GM23338 (cell line): ENCODE results near the gene CDC26. TPM values are rescaled to one million over a fixed set of nuclear protein-coding genes. Genes with fewer than 3 reads are reported as not detected.

Experiments used
- ATAC-seq: fragments of 200-7000 bp; cut with Tn5 transposase; 3 replicates; pipeline ENCODE4 v1.9.1; 2020
- DNase-seq: peaks from one replicate; pipeline ENCODE4 v3.0.0-alpha.2; 2015; ENCODE audit warnings: low spot score
- H2AFZ ChIP-seq: fragments of 200-600 bp; sonication (generic); 2 replicates; pipeline ENCODE4 v1.8.0; 2016; ENCODE audit warnings: antibody characterized with exemption, mild to moderate bottlenecking, moderate library complexity
- H3F3A ChIP-seq: fragments of 200-600 bp; sonication (generic); replicated peaks from 2 replicates; pipeline ENCODE4 v1.8.0; 2017; ENCODE audit warnings: antibody characterized with exemption, mixed run types, low read depth
- H3K27ac ChIP-seq: fragments of 200-600 bp; sonication (generic); 2 replicates; pipeline ENCODE4 v1.6.1; 2016; ENCODE audit warnings: low read depth
- H3K27me3 ChIP-seq: fragments of 200-600 bp; sonication (generic); 2 replicates; pipeline ENCODE4 v1.8.0; 2016; ENCODE audit warnings: mild to moderate bottlenecking, mixed run types, moderate library complexity; ENCODE audit not compliant: insufficient read depth
- H3K36me3 ChIP-seq: fragments of 200-600 bp; sonication (generic); 2 replicates; pipeline ENCODE4 v1.8.0; 2016; ENCODE audit warnings: mild to moderate bottlenecking; ENCODE audit not compliant: insufficient read depth
- H3K4me1 ChIP-seq: fragments of 200-600 bp; sonication (generic); 2 replicates; pipeline ENCODE4 v1.8.0; 2016; ENCODE audit warnings: mild to moderate bottlenecking, moderate library complexity; ENCODE audit not compliant: insufficient read depth
- H3K4me2 ChIP-seq: fragments of 200-600 bp; sonication (generic); 2 replicates; pipeline ENCODE4 v1.7.1; 2017; ENCODE audit warnings: mixed run types
- H3K4me3 ChIP-seq: fragments of 200-600 bp; sonication (generic); 2 replicates; pipeline ENCODE4 v1.6.1; 2016; ENCODE audit warnings: mixed run types
- H3K79me2 ChIP-seq: fragments of 200-600 bp; sonication (generic); replicated peaks from 2 replicates; pipeline ENCODE4 v1.8.0; 2017; ENCODE audit warnings: mild to moderate bottlenecking; ENCODE audit not compliant: insufficient read depth
- H3K9me2 ChIP-seq: fragments of 200-600 bp; sonication (generic); 2 replicates; pipeline ENCODE4 v1.8.0; 2017; ENCODE audit not compliant: insufficient read depth
- H4K20me1 ChIP-seq: fragments of 200-600 bp; sonication (generic); replicated peaks from 2 replicates; pipeline ENCODE4 v1.8.0; 2017; ENCODE audit warnings: mild to moderate bottlenecking; ENCODE audit not compliant: insufficient read depth
- H3K27ac Mint-ChIP-seq: 2 replicates; pipeline ENCODE4 v1.8.0; 2020; ENCODE audit warnings: inconsistent platforms, mild to moderate bottlenecking, moderate library complexity, mixed read lengths
- H3K27me3 Mint-ChIP-seq: 3 replicates; pipeline ENCODE4 v1.8.0; 2022; ENCODE audit warnings: low read depth, mild to moderate bottlenecking, moderate library complexity, mixed read lengths, inconsistent platforms; ENCODE audit not compliant: insufficient read depth, poor library complexity
- H3K36me3 Mint-ChIP-seq: 3 replicates; pipeline ENCODE4 v1.8.0; 2021; ENCODE audit warnings: low read depth, mild to moderate bottlenecking, inconsistent platforms, moderate library complexity, mixed read lengths
- H3K4me1 Mint-ChIP-seq: 3 replicates; pipeline ENCODE4 v1.8.0; 2020; ENCODE audit warnings: mild to moderate bottlenecking, inconsistent platforms, mixed read lengths
- H3K4me3 Mint-ChIP-seq: 3 replicates; pipeline ENCODE4 v1.8.0; 2021; ENCODE audit warnings: moderate library complexity, mild to moderate bottlenecking, inconsistent platforms, mixed read lengths
- H3K9me3 Mint-ChIP-seq: 3 replicates; pipeline ENCODE4 v1.8.0; 2020; ENCODE audit warnings: moderate library complexity, mild to moderate bottlenecking, inconsistent platforms, mixed read lengths
- ZNF331 ChIP-seq: fragments of 250-450 bp; sonication (Bioruptor Pico); IDR thresholded peaks from 2 replicates; pipeline ENCODE4 v1.5.0; 2020; ENCODE audit warnings: low read depth, mild to moderate bottlenecking, moderate library complexity
- polyA plus RNA-seq: library from polyadenylated mRNA; unstranded; fragments of >200 nt; fragmentation: Nextera tagmentation; extraction: Ambion mirVana; gene quantifications from 2 replicates; pipeline ENCODE4 v1.2.1, GENCODE V29; 2016
- total RNA-seq: library from RNA; depleted of rRNA; stranded (reverse); fragments of >200 nt; shearing (Covaris generic); gene quantifications from 2 replicates; pipeline ENCODE4 v1.2.3, GENCODE V29; 2014
- TF ChIP-seq, protein P1 (sequence below): fragments of 250-450 bp; sonication (Bioruptor Pico); IDR thresholded peaks from 2 replicates; pipeline ENCODE4 v1.5.0; 2020; ENCODE audit warnings: mild to moderate bottlenecking, moderate library complexity
- TF ChIP-seq, protein P2 (sequence below): IDR thresholded peaks from 2 replicates; pipeline ENCODE4 v1.6.1; 2016; ENCODE audit warnings: antibody characterized with exemption
- TF ChIP-seq, protein P3 (sequence below): IDR thresholded peaks from one replicate; pipeline ENCODE4 v1.6.1; 2018; ENCODE audit warnings: antibody characterized with exemption; ENCODE audit not compliant: unreplicated experiment
- TF ChIP-seq, protein P4 (sequence below), 2 experiments: fragments of 200-600 bp in 1 of 2; sonication (generic) in 1 of 2; conservative IDR thresholded peaks; 2 replicates each; pipeline versions ENCODE4 v1.5.1 to v1.6.1; 2016 to 2017; ENCODE audit warnings: antibody characterized with exemption in 2 of 2, low read depth in 2 of 2, mild to moderate bottlenecking in 2 of 2, moderate library complexity in 1 of 2

CDC26 gene
- total and polyA plus RNA-seq, 2 experiments from 2014 or later = 34.9 to 112 TPM

DNA sequence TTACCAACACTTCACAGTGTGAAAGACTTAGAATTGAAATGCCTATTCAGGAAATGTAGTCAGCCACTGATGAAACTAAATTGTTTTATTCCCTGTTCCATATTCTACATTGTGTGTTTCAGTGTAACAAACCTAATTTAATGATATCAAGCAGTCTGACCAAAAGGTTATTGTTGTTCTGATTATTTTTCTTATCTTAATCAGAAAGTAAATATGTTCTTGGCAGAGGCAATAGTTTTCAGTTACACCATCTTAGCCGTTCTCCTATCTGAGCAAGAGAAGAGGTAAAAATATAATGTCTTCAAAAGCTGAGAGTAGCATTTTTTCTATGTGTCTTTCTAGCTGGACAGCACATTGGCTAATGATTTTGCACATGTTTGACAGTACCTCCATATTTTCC lies 17.1 kb downstream of the CDC26 start:
- no peaks in the 10 kb centered on the region for H3K9me2 ChIP-seq
- ATAC-seq (no peak), DNase-seq (no peak)
- no peak overlapping the region for H2AFZ ChIP-seq
- Mint-ChIP-seq H3K27ac (no peak overlapping the region), H3K4me3 (no peak overlapping the region), H3K36me3 (peaks cover 20% of the 10 kb centered on the region), H3K27me3 (no peaks in the 10 kb centered on the region), H3K9me3 (no peaks in the 10 kb centered on the region), H3K4me1 (no peaks in the 10 kb centered on the region)
- H3K4me3 ChIP-seq = no peak overlapping the region
- H3K79me2 ChIP-seq = no peaks in the 10 kb centered on the region
- H3F3A ChIP-seq = no peaks in the 10 kb centered on the region
- H3K36me3 ChIP-seq = peaks cover 13% of the 10 kb centered on the region
- no peak for TF ChIP-seq ZNF331
- TF ChIP-seq, protein P1, sequence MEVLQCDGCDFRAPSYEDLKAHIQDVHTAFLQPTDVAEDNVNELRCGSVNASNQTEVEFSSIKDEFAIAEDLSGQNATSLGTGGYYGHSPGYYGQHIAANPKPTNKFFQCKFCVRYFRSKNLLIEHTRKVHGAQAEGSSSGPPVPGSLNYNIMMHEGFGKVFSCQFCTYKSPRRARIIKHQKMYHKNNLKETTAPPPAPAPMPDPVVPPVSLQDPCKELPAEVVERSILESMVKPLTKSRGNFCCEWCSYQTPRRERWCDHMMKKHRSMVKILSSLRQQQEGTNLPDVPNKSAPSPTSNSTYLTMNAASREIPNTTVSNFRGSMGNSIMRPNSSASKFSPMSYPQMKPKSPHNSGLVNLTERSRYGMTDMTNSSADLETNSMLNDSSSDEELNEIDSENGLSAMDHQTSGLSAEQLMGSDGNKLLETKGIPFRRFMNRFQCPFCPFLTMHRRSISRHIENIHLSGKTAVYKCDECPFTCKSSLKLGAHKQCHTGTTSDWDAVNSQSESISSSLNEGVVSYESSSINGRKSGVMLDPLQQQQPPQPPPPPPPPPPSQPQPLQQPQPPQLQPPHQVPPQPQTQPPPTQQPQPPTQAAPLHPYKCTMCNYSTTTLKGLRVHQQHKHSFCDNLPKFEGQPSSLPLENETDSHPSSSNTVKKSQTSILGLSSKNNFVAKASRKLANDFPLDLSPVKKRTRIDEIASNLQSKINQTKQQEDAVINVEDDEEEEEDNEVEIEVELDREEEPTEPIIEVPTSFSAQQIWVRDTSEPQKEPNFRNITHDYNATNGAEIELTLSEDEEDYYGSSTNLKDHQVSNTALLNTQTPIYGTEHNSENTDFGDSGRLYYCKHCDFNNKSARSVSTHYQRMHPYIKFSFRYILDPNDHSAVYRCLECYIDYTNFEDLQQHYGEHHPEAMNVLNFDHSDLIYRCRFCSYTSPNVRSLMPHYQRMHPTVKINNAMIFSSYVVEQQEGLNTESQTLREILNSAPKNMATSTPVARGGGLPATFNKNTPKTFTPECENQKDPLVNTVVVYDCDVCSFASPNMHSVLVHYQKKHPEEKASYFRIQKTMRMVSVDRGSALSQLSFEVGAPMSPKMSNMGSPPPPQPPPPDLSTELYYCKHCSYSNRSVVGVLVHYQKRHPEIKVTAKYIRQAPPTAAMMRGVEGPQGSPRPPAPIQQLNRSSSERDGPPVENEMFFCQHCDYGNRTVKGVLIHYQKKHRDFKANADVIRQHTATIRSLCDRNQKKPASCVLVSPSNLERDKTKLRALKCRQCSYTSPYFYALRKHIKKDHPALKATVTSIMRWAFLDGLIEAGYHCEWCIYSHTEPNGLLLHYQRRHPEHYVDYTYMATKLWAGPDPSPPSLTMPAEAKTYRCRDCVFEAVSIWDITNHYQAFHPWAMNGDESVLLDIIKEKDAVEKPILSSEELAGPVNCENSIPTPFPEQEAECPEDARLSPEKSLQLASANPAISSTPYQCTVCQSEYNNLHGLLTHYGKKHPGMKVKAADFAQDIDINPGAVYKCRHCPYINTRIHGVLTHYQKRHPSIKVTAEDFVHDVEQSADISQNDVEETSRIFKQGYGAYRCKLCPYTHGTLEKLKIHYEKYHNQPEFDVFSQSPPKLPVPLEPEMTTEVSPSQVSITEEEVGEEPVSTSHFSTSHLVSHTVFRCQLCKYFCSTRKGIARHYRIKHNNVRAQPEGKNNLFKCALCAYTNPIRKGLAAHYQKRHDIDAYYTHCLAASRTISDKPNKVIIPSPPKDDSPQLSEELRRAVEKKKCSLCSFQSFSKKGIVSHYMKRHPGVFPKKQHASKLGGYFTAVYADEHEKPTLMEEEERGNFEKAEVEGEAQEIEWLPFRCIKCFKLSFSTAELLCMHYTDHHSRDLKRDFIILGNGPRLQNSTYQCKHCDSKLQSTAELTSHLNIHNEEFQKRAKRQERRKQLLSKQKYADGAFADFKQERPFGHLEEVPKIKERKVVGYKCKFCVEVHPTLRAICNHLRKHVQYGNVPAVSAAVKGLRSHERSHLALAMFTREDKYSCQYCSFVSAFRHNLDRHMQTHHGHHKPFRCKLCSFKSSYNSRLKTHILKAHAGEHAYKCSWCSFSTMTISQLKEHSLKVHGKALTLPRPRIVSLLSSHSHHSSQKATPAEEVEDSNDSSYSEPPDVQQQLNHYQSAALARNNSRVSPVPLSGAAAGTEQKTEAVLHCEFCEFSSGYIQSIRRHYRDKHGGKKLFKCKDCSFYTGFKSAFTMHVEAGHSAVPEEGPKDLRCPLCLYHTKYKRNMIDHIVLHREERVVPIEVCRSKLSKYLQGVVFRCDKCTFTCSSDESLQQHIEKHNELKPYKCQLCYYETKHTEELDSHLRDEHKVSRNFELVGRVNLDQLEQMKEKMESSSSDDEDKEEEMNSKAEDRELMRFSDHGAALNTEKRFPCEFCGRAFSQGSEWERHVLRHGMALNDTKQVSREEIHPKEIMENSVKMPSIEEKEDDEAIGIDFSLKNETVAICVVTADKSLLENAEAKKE (CRISPR knock-in tag) = no peak
- TF ChIP-seq, protein P2, sequence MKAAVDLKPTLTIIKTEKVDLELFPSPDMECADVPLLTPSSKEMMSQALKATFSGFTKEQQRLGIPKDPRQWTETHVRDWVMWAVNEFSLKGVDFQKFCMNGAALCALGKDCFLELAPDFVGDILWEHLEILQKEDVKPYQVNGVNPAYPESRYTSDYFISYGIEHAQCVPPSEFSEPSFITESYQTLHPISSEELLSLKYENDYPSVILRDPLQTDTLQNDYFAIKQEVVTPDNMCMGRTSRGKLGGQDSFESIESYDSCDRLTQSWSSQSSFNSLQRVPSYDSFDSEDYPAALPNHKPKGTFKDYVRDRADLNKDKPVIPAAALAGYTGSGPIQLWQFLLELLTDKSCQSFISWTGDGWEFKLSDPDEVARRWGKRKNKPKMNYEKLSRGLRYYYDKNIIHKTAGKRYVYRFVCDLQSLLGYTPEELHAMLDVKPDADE = no peak
- TF ChIP-seq, protein P3, sequence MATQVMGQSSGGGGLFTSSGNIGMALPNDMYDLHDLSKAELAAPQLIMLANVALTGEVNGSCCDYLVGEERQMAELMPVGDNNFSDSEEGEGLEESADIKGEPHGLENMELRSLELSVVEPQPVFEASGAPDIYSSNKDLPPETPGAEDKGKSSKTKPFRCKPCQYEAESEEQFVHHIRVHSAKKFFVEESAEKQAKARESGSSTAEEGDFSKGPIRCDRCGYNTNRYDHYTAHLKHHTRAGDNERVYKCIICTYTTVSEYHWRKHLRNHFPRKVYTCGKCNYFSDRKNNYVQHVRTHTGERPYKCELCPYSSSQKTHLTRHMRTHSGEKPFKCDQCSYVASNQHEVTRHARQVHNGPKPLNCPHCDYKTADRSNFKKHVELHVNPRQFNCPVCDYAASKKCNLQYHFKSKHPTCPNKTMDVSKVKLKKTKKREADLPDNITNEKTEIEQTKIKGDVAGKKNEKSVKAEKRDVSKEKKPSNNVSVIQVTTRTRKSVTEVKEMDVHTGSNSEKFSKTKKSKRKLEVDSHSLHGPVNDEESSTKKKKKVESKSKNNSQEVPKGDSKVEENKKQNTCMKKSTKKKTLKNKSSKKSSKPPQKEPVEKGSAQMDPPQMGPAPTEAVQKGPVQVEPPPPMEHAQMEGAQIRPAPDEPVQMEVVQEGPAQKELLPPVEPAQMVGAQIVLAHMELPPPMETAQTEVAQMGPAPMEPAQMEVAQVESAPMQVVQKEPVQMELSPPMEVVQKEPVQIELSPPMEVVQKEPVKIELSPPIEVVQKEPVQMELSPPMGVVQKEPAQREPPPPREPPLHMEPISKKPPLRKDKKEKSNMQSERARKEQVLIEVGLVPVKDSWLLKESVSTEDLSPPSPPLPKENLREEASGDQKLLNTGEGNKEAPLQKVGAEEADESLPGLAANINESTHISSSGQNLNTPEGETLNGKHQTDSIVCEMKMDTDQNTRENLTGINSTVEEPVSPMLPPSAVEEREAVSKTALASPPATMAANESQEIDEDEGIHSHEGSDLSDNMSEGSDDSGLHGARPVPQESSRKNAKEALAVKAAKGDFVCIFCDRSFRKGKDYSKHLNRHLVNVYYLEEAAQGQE = no peak
- TF ChIP-seq, protein P4, sequence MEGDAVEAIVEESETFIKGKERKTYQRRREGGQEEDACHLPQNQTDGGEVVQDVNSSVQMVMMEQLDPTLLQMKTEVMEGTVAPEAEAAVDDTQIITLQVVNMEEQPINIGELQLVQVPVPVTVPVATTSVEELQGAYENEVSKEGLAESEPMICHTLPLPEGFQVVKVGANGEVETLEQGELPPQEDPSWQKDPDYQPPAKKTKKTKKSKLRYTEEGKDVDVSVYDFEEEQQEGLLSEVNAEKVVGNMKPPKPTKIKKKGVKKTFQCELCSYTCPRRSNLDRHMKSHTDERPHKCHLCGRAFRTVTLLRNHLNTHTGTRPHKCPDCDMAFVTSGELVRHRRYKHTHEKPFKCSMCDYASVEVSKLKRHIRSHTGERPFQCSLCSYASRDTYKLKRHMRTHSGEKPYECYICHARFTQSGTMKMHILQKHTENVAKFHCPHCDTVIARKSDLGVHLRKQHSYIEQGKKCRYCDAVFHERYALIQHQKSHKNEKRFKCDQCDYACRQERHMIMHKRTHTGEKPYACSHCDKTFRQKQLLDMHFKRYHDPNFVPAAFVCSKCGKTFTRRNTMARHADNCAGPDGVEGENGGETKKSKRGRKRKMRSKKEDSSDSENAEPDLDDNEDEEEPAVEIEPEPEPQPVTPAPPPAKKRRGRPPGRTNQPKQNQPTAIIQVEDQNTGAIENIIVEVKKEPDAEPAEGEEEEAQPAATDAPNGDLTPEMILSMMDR (conservative IDR thresholded peaks at IDR 0.05; ENCODE audit: low read depth in 2 of 2) = no peak
- no peaks in the 10 kb centered on the region for H3K27me3 ChIP-seq
- no peaks in the 10 kb centered on the region for H3K4me1 ChIP-seq
- H4K20me1 ChIP-seq = peaks cover 8% of the 10 kb centered on the region; the same call in 1 of the 2 replicates
- H3K27ac ChIP-seq = no peak overlapping the region
- no peak overlapping the region for H3K4me2 ChIP-seq
